Thyroid gland (tissue), 4 donors: ENCODE data around the gene TADA3. TPM values are rescaled to one million over a fixed set of nuclear protein-coding genes. Genes with fewer than 3 reads are reported as not detected.
"Not testable (repeated sequence)": the region's sequence is repeated elsewhere in the genome, so short reads cannot be mapped to it uniquely, and the experiment has no call there.

ENCODE experiments used
- DNase-seq, 2 donors: peaks; one replicate each; pipeline ENCODE4 v3.0.0-alpha.2; 2019
- H3K27ac ChIP-seq, 3 donors: fragments of 200-600 bp; sonication (generic); 1 replicate in 2 of 3; 2 replicates in 1 of 3; pipeline ENCODE4 v1.5.1; 2016 to 2019; ENCODE audit warnings: mild to moderate bottlenecking in 1 of 3, moderate library complexity in 1 of 3
- H3K27me3 ChIP-seq: fragments of 200-600 bp; sonication (generic); one replicate; pipeline ENCODE4 v1.5.1; 2019
- H3K36me3 ChIP-seq, 2 donors: fragments of 200-600 bp; sonication (generic); one replicate each; pipeline ENCODE4 v1.5.1; 2016 to 2019
- H3K4me1 ChIP-seq, 2 donors: fragments of 200-600 bp; sonication (generic); one replicate each; pipeline ENCODE4 v1.5.1; 2017 to 2019
- H3K4me3 ChIP-seq, 3 donors: fragments of 200-600 bp; sonication (generic); replicated peaks in 1 of 3; 1 replicate in 2 of 3; 2 replicates in 1 of 3; pipeline ENCODE4 v1.5.1; 2016; ENCODE audit warnings: mild to moderate bottlenecking in 1 of 3
- H3K9me3 ChIP-seq: fragments of 200-600 bp; sonication (generic); one replicate; pipeline ENCODE4 v1.5.1; 2017
- CTCF ChIP-seq, 6 experiments: fragments of 200-600 bp in 3 of 6; fragments of 450-650 bp in 3 of 6; sonication (generic) in 3 of 6; IDR thresholded peaks; one replicate each; pipeline ENCODE4 v1.5.1; 2016 to 2019; ENCODE audit warnings: antibody characterized with exemption in 6 of 6, mild to moderate bottlenecking in 2 of 6, inconsistent platforms in 1 of 6, moderate library complexity in 1 of 6
- POLR2A ChIP-seq, 2 donors: fragments of 450-650 bp; IDR thresholded peaks; one replicate each; pipeline ENCODE4 v1.6.1; 2017; ENCODE audit warnings: antibody characterized with exemption in 2 of 2, mild to moderate bottlenecking in 2 of 2, moderate library complexity in 1 of 2
- WGBS, 2 donors: methylation state at CpG; one replicate each; pipeline ENCODE4 v1.1.5; 2017; 5-methylcytosine and 5-hydroxymethylcytosine counted together
- intact Hi-C: fragments of 100-400 bp; cut with DNase I; formaldehyde crosslinking; loops from one replicate; pipeline ENCODE4 v1.15.1; 2023
- total RNA-seq, 4 donors: library from RNA; depleted of rRNA; stranded (reverse); fragments of >200 nt; gene quantifications; one replicate each; pipeline ENCODE4 v1.2.3, GENCODE V29; 2016

TADA3 gene
- total RNA-seq, 4 donors from 2014 or later: 64.2 to 93.3 (median 83.3) TPM

- Histone ChIP-seq H3K27ac (no peak overlapping the region), H3K27me3 (no peaks in the 10 kb centered on the region), H3K4me3 (no peak overlapping the region), H3K36me3 (peaks cover 0 to 3% of the 10 kb centered on the region in 2 donors), H3K4me1 (peaks cover 0 to 40% of the 10 kb centered on the region in 2 donors), H3K9me3 (no peaks in the 10 kb centered on the region)
- TF ChIP-seq CTCF (IDR thresholded peaks at IDR 0.05) (no peak), POLR2A (IDR thresholded peaks at IDR 0.05) (no peak)
- intact Hi-C loops: no loop called here
- DNase-seq: no peak
- 71 to 82% methylated on average over 5 of the region's 5 CpGs for WGBS, 2 donors
These were observed 15.2 kb downstream of the TADA3 start for GRCh38 chr3:9776896-9777693.

- Histone ChIP-seq H3K27ac (peak overlapping the region; percentile 78 to 91 (median 83)), H3K4me1 (peaks cover 22 to 42% of the 10 kb centered on the region in 2 donors)
- H3K9me3 ChIP-seq, H3K27me3 ChIP-seq, intact Hi-C loops, H3K36me3 ChIP-seq, DNase-seq, H3K4me3 ChIP-seq: not testable (repeated sequence)
- 89 to 95% methylated on average over 2 of the region's 2 CpGs for WGBS, 2 donors
These were observed 21.3 kb downstream of the TADA3 start for GRCh38 chr3:9771007-9771406.

GRCh38 chr3:9770276-9770812 lies 21.9 kb downstream of the TADA3 start:
- intact Hi-C loops: no loop called here
- peaks cover 22 to 47% of the 10 kb centered on the region in 2 donors for H3K4me1 ChIP-seq
- 10% methylated on average over 15 of the region's 15 CpGs for WGBS, 2 donors
- H3K4me3 ChIP-seq: peak overlapping the region; percentile 4 to 74 (median 66)
- peak; percentile 92 to 94 for DNase-seq
- H3K9me3 ChIP-seq: no peaks in the 10 kb centered on the region
- no peaks in the 10 kb centered on the region for H3K27me3 ChIP-seq
- H3K27ac ChIP-seq: peak overlapping the region; percentile 78 to 91 (median 83)
- TF ChIP-seq CTCF (IDR thresholded peaks at IDR 0.05) (no peak), POLR2A (IDR thresholded peaks at IDR 0.05) (no peak)
- H3K36me3 ChIP-seq: no peaks in the 10 kb centered on the region

- Histone ChIP-seq H3K27me3 (no peaks in the 10 kb centered on the region), H3K4me3 (peak within 1 kb of the TSS; percentile 65 to 74 (median 66)), H3K27ac (peak within 1 kb of the TSS; percentile 78 to 91 (median 83)), H3K9me3 (no peaks in the 10 kb centered on the region), H3K4me1 (peaks cover 22 to 47% of the 10 kb centered on the region in 2 donors), H3K36me3 (no peaks in the 10 kb centered on the region)
- no peak for TF ChIP-seq CTCF (IDR thresholded peaks at IDR 0.05)
- TF ChIP-seq POLR2A (IDR thresholded peaks at IDR 0.05): peak in 1 of 2 donors; percentile 86
- peak; percentile 87 to 88 for DNase-seq
- intact Hi-C loops: no loop called here
- 8 to 10% methylated on average over 16 to 19 of the region's 49 CpGs for WGBS, 2 donors
These were observed 22.6 kb downstream of the TADA3 start, which contains the start of gene CAMK1 for GRCh38 chr3:9769426-9770275. TSS of gene CAMK1 (minus strand) at chr3:9769947. CDS start at chr3:9767749, 2,198 bp downstream.

GRCh38 chr3:9769012-9769411 lies 23.3 kb downstream of the TADA3 start:
- Histone ChIP-seq H3K27ac (peak overlapping the region; percentile 78 to 91 (median 83)), H3K27me3 (no peaks in the 10 kb centered on the region), H3K4me3 (peak overlapping the region in 2 of 3 donors; percentile 66 to 74), H3K36me3 (no peaks in the 10 kb centered on the region), H3K9me3 (no peaks in the 10 kb centered on the region), H3K4me1 (peaks cover 22 to 47% of the 10 kb centered on the region in 2 donors)
- DNase-seq: no peak
- TF ChIP-seq POLR2A (IDR thresholded peaks at IDR 0.05): no peak
- TF ChIP-seq CTCF (IDR thresholded peaks at IDR 0.05): no peak
- WGBS, 2 donors: 68 to 74% methylated on average over 5 of the region's 5 CpGs
- intact Hi-C loops: no loop called here
